Right lobe of liver (tissue), 4 donors: ENCODE data around the gene DUSP1.
A peak's percentile ranks its signal among the peaks of the same experiment; 100 is the strongest.

ENCODE experiments used
- CTCF ChIP-seq, 4 donors: fragments of 200-600 bp in 3 of 4; fragments of 450-650 bp in 1 of 4; IDR thresholded peaks; one replicate each; pipeline versions ENCODE4 v1.5.1 to v1.8.0; 2016 to 2022; ENCODE audit warnings: antibody characterized with exemption in 4 of 4, mild to moderate bottlenecking in 2 of 4
- POLR2A ChIP-seq: fragments of 450-650 bp; IDR thresholded peaks from one replicate; pipeline ENCODE4 v1.6.1; 2017; ENCODE audit warnings: antibody characterized with exemption, mild to moderate bottlenecking
- donor health status: DM: no; HTN: no; CAD: no.
- donor health status: DM: no; HTN: no; CAD: no.
- donor health status: DM: no; HTN: yes; CAD: no.

DNA sequence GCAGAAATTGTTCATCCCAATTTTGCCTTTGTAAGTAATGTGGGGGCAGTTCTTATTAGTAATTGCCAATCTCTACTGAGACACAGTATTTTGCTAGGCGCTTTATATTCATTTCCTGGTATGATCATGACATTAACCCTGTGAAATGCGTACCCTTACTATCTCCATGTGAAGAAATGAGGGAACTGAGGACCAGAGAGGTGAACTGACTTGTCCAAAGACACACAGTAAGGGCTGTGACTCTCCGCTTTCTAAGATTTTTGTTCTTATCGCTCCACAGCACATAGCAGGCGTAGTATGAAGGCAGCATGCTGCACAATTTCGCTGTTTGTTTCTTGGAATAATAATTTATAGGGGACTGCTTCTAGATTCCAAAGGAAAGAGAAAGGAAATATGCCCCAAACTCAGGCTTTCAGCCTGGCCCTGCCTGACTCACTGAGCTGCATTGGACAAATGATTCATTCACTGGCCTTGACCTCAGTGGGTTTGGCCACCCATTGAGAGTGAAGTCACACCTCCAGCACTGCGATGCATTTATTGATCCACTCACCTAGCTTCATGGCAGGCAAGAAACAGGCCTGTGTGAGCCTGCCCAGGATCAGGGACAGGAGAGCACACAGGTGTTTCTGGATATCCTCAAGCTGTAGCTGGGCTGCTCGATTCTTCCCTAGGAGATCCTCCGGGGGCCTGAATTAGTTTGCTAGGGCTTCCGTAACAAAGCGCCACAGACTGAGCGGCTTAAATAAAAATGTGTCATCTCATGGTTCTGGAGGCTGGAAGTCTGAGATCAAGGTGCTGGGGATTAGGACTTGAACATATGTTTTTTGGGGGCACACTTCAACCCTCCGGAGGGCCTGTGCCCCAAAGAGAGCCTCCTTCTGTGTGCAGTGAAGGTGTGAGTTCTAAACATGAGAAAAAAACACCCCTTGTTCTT, 7.2 kb upstream of the DUSP1 start:
- TF ChIP-seq POLR2A (peak; percentile 87), CTCF (IDR thresholded peaks at IDR 0.05) (no peak)
